ENCODE data around the gene RNU1-2.
"Not testable (repeated sequence)": the region's sequence is repeated elsewhere in the genome, so short reads cannot be mapped to it uniquely, and the experiment has no call there.

Gene RNU1-2

GRCh38 chr1:16911851-16912721 is 16.3 kb downstream of the RNU1-2 start:
- not testable (repeated sequence) for DNase-seq

GRCh38 chr1:16912742-16913141 is 17.0 kb downstream of the RNU1-2 start:
- not testable (repeated sequence) for DNase-seq

GRCh38 chr1:16913181-16913832 is 17.5 kb downstream of the RNU1-2 start:
- no peak for DNase-seq

GRCh38 chr1:16913833-16914662 is 18.3 kb downstream of the RNU1-2 start:
- peak; percentile 88 for DNase-seq

GRCh38 chr1:16914928-16915626 is 19.3 kb downstream of the RNU1-2 start:
- DNase-seq = not testable (repeated sequence)

GRCh38 chr1:16915627-16915973 is 19.8 kb downstream of the RNU1-2 start:
- no peak for DNase-seq

- not testable (repeated sequence) for DNase-seq
Measured at GRCh38 chr1:16916036-16916880, 20.5 kb downstream of the RNU1-2 start.

GRCh38 chr1:16918371-16918770 is 22.6 kb downstream of the RNU1-2 start:
- DNase-seq = no peak

GRCh38 chr1:16918936-16919665 is 23.3 kb downstream of the RNU1-2 start:
- DNase-seq = not testable (repeated sequence)

GRCh38 chr1:16920951-16921350 is 25.2 kb downstream of the RNU1-2 start:
- DNase-seq = no peak

GRCh38 chr1:16921391-16922185 is 25.8 kb downstream of the RNU1-2 start, which contains the start of gene CROCC:
TSS of gene CROCC (plus strand) at chr1:16921931. CDS start at chr1:16922019, 88 bp downstream.
- DNase-seq = no peak

GRCh38 chr1:16922466-16922865 is 26.7 kb downstream of the RNU1-2 start:
- no peak for DNase-seq

- DNase-seq = no peak
Measured at GRCh38 chr1:16922885-16923431, 27.2 kb downstream of the RNU1-2 start.

- DNase-seq = no peak
Measured at GRCh38 chr1:16924216-16924918, 28.6 kb downstream of the RNU1-2 start.

- no peak for DNase-seq
Measured at GRCh38 chr1:16924919-16925477, 29.2 kb downstream of the RNU1-2 start.

- no peak for DNase-seq
Measured at GRCh38 chr1:16925635-16926490, 30.1 kb downstream of the RNU1-2 start.

- no peak for DNase-seq
Measured at GRCh38 chr1:16926491-16927073, 30.8 kb downstream of the RNU1-2 start.

Measured in DMS153 (cell line).